ENCODE results near the gene CMIP. TPM values are rescaled to one million over a fixed set of nuclear protein-coding genes. Genes with fewer than 3 reads are reported as not detected.

Gene CMIP
- total RNA-seq, 1 experiment from 2014 or later, result 68.0 TPM

DNA sequence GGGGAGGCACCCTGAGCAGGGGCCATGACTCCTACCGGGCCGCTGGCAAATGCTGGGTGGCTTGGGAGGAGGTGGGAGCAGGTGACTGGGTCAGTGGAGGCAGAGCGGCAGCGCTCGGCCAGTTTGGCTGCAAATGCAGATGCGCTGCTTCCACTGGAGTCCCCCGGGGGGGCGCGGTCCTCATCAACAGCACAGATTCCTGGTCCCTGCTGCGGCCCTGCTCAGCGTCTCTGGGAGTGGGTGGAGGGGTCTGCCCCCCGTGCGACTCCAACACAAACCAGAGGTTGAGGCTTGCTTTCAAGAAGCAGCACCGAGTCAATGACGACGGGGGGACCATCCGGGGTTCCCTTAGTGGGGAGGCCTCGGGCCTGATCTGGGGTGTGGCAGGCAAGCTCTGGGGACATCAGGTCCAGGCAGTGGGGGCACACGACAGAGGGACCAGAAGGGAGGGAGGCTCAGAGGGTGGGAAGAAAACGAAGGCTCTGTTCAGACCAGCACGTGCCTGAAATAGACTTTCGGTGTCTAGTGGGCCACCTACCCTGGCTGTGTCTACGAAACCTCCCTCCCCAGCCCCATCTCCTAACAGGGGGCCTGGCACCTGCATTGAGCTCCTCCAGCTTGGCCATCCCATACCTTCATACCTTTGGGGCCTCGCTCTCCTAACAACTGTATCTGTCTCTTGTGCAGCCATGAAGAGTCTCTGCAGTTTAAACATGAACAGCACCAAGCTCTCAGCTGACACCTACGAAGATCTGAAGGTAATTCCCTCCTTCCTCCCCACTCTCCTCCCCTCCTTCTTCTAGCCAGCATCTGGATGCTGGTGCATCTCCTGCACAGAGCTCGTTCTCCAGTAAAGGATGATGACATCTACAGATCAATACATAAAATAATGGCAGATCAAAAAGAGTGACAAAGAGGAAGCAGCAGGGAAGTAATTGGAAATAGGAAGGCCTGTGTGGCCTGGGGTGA is 262.0 kb downstream of the CMIP start:
- TF ChIP-seq, protein P1, sequence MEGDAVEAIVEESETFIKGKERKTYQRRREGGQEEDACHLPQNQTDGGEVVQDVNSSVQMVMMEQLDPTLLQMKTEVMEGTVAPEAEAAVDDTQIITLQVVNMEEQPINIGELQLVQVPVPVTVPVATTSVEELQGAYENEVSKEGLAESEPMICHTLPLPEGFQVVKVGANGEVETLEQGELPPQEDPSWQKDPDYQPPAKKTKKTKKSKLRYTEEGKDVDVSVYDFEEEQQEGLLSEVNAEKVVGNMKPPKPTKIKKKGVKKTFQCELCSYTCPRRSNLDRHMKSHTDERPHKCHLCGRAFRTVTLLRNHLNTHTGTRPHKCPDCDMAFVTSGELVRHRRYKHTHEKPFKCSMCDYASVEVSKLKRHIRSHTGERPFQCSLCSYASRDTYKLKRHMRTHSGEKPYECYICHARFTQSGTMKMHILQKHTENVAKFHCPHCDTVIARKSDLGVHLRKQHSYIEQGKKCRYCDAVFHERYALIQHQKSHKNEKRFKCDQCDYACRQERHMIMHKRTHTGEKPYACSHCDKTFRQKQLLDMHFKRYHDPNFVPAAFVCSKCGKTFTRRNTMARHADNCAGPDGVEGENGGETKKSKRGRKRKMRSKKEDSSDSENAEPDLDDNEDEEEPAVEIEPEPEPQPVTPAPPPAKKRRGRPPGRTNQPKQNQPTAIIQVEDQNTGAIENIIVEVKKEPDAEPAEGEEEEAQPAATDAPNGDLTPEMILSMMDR (IDR thresholded peaks at IDR 0.05; ENCODE audit: insufficient read depth in 1 of 2, low read depth in 1 of 2, low read length in 1 of 2, severe bottlenecking in 1 of 2, unreplicated experiment in 1 of 2), result no peak
- Mint-ChIP-seq H3K36me3 (ENCODE audit: insufficient read depth, unreplicated experiment) (peaks cover 68% of the 10 kb centered on the region), H3K9me3 (ENCODE audit: unreplicated experiment) (no peaks in the 10 kb centered on the region), H3K27ac (ENCODE audit: unreplicated experiment) (no peak overlapping the region), H3K27me3 (ENCODE audit: insufficient read depth, unreplicated experiment) (no peaks in the 10 kb centered on the region), H3K4me3 (ENCODE audit: unreplicated experiment) (no peak overlapping the region), H3K4me1 (ENCODE audit: low read depth, unreplicated experiment) (peaks cover 8% of the 10 kb centered on the region)
- H3K4me3 ChIP-seq (ENCODE audit: low read depth, low read length), result no peak overlapping the region
- H3K4me1 ChIP-seq, result peaks cover 4% of the 10 kb centered on the region; the same call in 1 of the 2 replicates
- ChIA-PET CTCF (no interaction called here), POLR2A (no interaction called here)
- no peaks in the 10 kb centered on the region for H3K9me3 ChIP-seq
- H3K27me3 ChIP-seq (replicated peaks; ENCODE audit: control insufficient read depth, insufficient read depth, low read length), result no peaks in the 10 kb centered on the region
- intact Hi-C loops (cut with micrococcal nuclease; ENCODE audit: unreplicated experiment), result no loop called here
- no peak for DNase-seq
- H3K36me3 ChIP-seq (ENCODE audit: control insufficient read depth, insufficient read depth, low read length), result peaks cover 4% of the 10 kb centered on the region
- BruUV-seq (replicated peaks), result no TSS peak

DNA sequence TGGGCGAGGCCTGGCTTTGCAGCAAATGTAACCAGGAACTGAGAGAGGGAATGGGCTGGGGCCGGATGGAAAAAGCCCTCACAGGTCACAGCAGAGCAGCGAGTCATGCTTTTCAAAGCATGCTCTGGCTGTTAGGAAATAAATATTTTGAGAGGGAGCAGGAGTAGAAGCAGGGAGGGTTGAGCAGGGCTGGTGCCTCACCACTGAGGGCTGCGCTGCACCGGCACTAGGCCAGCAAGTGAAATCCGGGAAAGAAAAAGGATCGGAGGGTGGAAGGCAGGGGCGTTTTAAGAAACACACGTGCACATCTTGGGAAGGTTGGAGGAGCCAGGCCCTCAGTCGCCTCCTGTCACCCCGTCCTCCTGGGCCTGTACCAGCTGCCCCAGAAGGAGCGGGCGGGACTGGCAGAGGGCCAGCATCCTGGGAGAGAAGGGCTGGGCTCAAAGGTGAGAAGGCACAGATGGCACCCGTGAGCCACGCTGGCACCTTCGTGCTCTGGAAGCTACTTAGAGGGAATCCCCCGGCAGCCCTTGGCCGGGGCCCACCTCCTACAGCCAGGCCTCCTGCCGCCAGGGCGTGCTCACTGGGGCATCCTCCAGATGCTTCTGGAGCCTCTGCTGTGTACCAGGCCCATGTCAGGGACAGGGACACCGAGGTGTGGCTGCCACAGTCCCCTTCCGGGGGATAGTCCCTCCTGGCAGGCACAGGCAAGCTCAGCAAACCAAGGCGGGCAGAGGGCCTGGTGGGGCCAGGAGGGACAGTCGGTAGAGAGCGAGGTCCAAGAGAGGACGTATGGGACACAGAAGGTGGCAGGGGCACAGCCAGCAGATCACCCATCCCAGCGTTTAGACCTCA is 263.0 kb downstream of the CMIP start:
- BruUV-seq (replicated peaks), result no TSS peak
- Mint-ChIP-seq H3K4me3 (ENCODE audit: unreplicated experiment) (no peak overlapping the region), H3K27ac (ENCODE audit: unreplicated experiment) (no peak overlapping the region), H3K27me3 (ENCODE audit: insufficient read depth, unreplicated experiment) (no peaks in the 10 kb centered on the region), H3K4me1 (ENCODE audit: low read depth, unreplicated experiment) (peaks cover 8% of the 10 kb centered on the region), H3K36me3 (ENCODE audit: insufficient read depth, unreplicated experiment) (peaks cover 70% of the 10 kb centered on the region), H3K9me3 (ENCODE audit: unreplicated experiment) (no peaks in the 10 kb centered on the region)
- Histone ChIP-seq H3K36me3 (ENCODE audit: control insufficient read depth, insufficient read depth, low read length) (peaks cover 2% of the 10 kb centered on the region), H3K27me3 (replicated peaks; ENCODE audit: control insufficient read depth, insufficient read depth, low read length) (no peaks in the 10 kb centered on the region), H3K4me1 (peaks cover 4% of the 10 kb centered on the region; the same call in 1 of the 2 replicates), H3K9me3 (no peaks in the 10 kb centered on the region), H3K4me3 (ENCODE audit: low read depth, low read length) (no peak overlapping the region)
- intact Hi-C loops (cut with micrococcal nuclease; ENCODE audit: unreplicated experiment), result no loop called here
- ChIA-PET CTCF (no interaction called here), POLR2A (no interaction called here)
- DNase-seq, result no peak
- TF ChIP-seq, protein P1 (IDR thresholded peaks at IDR 0.05; ENCODE audit: insufficient read depth in 1 of 2, low read depth in 1 of 2, low read length in 1 of 2, severe bottlenecking in 1 of 2, unreplicated experiment in 1 of 2), result no peak

DNA sequence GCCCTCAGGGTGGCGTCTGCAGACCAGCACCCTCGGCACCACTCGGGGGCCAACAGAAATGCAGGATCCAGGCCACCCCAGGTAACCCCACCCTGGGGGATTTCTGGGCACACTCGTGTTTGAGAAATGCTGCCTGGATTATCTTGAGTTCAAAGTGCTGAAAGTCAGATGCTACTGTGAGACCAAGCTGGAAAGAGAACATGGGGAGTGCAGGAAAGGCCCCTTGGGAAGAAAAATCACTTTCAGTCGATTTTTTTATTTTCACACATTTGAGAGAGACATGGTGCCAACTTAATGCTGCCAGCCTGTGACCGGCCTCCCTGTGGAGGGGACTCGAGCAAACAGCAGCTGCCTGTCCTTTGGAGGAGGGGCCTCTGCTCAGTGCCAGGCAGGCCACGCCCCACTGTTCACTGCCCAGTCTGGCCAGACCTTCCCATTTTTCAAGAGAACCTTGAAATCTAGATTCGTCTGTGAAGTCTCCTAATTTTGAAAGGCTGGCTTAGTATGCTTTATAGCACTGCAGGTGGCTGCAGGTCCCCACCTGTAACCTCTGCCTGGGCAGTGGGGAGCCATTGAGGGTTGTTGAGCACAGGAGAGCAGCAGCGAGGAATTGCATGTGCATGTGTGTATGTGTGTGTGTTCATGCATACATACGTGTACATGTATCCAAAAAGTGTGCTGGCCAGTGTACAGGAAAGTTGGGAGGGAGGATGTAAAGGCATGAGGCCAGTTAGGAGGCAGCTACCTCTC is 263.8 kb downstream of the CMIP start:
- intact Hi-C loops (cut with micrococcal nuclease; ENCODE audit: unreplicated experiment), result no loop called here
- no TSS peak for BruUV-seq (replicated peaks)
- peaks cover 8% of the 10 kb centered on the region for H3K4me1 Mint-ChIP-seq (ENCODE audit: low read depth, unreplicated experiment)
- CTCF ChIA-PET, result no interaction called here
- peaks cover 70% of the 10 kb centered on the region for H3K36me3 Mint-ChIP-seq (ENCODE audit: insufficient read depth, unreplicated experiment)
- H3K4me3 ChIP-seq (ENCODE audit: low read depth, low read length), result no peak overlapping the region
- POLR2A ChIA-PET, result no interaction called here
- H3K36me3 ChIP-seq (ENCODE audit: control insufficient read depth, insufficient read depth, low read length), result peaks cover 2% of the 10 kb centered on the region
- peak overlapping the region; percentile 44 for H3K27ac Mint-ChIP-seq (ENCODE audit: unreplicated experiment)
- TF ChIP-seq, protein P1 (IDR thresholded peaks at IDR 0.05; ENCODE audit: insufficient read depth in 1 of 2, low read depth in 1 of 2, low read length in 1 of 2, severe bottlenecking in 1 of 2, unreplicated experiment in 1 of 2), result no peak
- peaks cover 4% of the 10 kb centered on the region; the same call in 1 of the 2 replicates for H3K4me1 ChIP-seq
- no peaks in the 10 kb centered on the region for H3K9me3 Mint-ChIP-seq (ENCODE audit: unreplicated experiment)
- no peak overlapping the region for H3K4me3 Mint-ChIP-seq (ENCODE audit: unreplicated experiment)
- no peak for DNase-seq
- H3K27me3 ChIP-seq (replicated peaks; ENCODE audit: control insufficient read depth, insufficient read depth, low read length), result no peaks in the 10 kb centered on the region
- no peaks in the 10 kb centered on the region for H3K9me3 ChIP-seq
- H3K27me3 Mint-ChIP-seq (ENCODE audit: insufficient read depth, unreplicated experiment), result no peaks in the 10 kb centered on the region
